Psoas muscle (tissue), 8 donors: Measurements from ENCODE around the gene PTPRD. TPM values are rescaled to one million over a fixed set of nuclear protein-coding genes. Genes with fewer than 3 reads are reported as not detected.
A peak's percentile ranks its signal among the peaks of the same experiment; 100 is the strongest.
"Not testable (repeated sequence)": the region's sequence is repeated elsewhere in the genome, so short reads cannot be mapped to it uniquely, and the experiment has no call there.

Experiments
- ATAC-seq, 4 donors: fragments of 200-7000 bp; cut with Tn5 transposase; one replicate each; pipeline ENCODE4 v1.9.1; 2020; ENCODE audit warnings: moderate library complexity in 3 of 4, mild to moderate bottlenecking in 2 of 4
- DNase-seq, 2 donors: peaks; one replicate each; pipeline ENCODE4 v3.0.0-alpha.2; 2020
- H3K27ac ChIP-seq: fragments of 200-600 bp; one replicate; pipeline ENCODE4 v1.8.0; 2022
- H3K27me3 ChIP-seq, 3 donors: fragments of 200-600 bp in 1 of 3; one replicate each; pipeline versions ENCODE4 v1.6.1 to v1.8.0; 2013 to 2022; ENCODE audit warnings: low read length in 2 of 3, mild to moderate bottlenecking in 2 of 3, moderate library complexity in 1 of 3; ENCODE audit not compliant: insufficient read depth in 3 of 3
- H3K36me3 ChIP-seq, 2 donors: fragments of 200-600 bp in 1 of 2; one replicate each; pipeline versions ENCODE4 v1.6.1 to v1.8.0; 2013 to 2022; ENCODE audit warnings: low read depth in 1 of 2, mild to moderate bottlenecking in 1 of 2, moderate library complexity in 1 of 2; ENCODE audit not compliant: insufficient read depth in 1 of 2
- H3K4me1 ChIP-seq: fragments of 200-600 bp; one replicate; pipeline ENCODE4 v1.8.0; 2022
- H3K4me3 ChIP-seq: fragments of 200-600 bp; one replicate; pipeline ENCODE4 v1.8.0; 2022; ENCODE audit warnings: mild to moderate bottlenecking
- H3K9me3 ChIP-seq: fragments of 200-600 bp; one replicate; pipeline ENCODE4 v1.8.0; 2022
- CTCF ChIP-seq: fragments of 200-600 bp; IDR thresholded peaks from one replicate; pipeline ENCODE4 v1.8.0; 2022; ENCODE audit warnings: antibody characterized with exemption
- WGBS, 3 donors: extraction: QIAGEN DNeasy Blood & Tissue Kit; methylation state at CpG; one replicate each; pipeline versions ENCODE4 v1.1.6 to v1.1.7; 2013; 5-methylcytosine and 5-hydroxymethylcytosine counted together
- intact Hi-C, 2 donors: fragments of 100-400 bp; cut with DNase I; formaldehyde crosslinking; loops; one replicate each; pipeline versions ENCODE4 v1.11.0 to v1.14.2; 2022
- polyA plus RNA-seq, 3 donors: library from polyadenylated mRNA; stranded (reverse); fragments of 200-250 nt; gene quantifications; one replicate each; pipeline ENCODE4 v1.2.3, GENCODE V29; 2013
- total RNA-seq, 4 donors: library from RNA; stranded (reverse); fragmentation: NEBNext Ultra II Directional in 2 of 4; extraction: Animal tissue kit (Norgen Biotek cat#: 25700) in 2 of 4; gene quantifications; one replicate each; pipeline versions ENCODE4 v1.2.1 to v1.2.4, GENCODE V29; 2021 to 2023
- donor health status: healthy with polysubstance abuse.
- donor health status: DM: no; HTN: no; CAD: no; lungs with moderate emphysema.
- donor health status: Bipolar disorder and iron deficiency.
- donor health status: healthy.
- donor health status: DM: yes; HTN: yes; CAD: no.
- donor health status: DM: no; HTN: no; CAD: no.
- donor health status: DM: no; HTN: no; CAD: no.
- donor health status: DM: yes; HTN: yes; CAD: no.

Gene PTPRD
- total and polyA plus RNA-seq, 7 donors, result 0.44 to 3.1 (median 0.91) TPM

- DNase-seq (no peak), ATAC-seq (no peak)
- H3K4me3 ChIP-seq, result no peak overlapping the region
- H3K4me1 ChIP-seq, result no peaks in the 10 kb centered on the region
- no peak overlapping the region for H3K27ac ChIP-seq
- WGBS, 3 donors, result 59 to 72% (median 62%) methylated on average over 3 of the region's 3 CpGs
- H3K27me3 ChIP-seq, result no peaks in the 10 kb centered on the region
- peaks cover 3% of the 10 kb centered on the region for H3K9me3 ChIP-seq
- no peak for TF ChIP-seq CTCF
- H3K36me3 ChIP-seq, result no peaks in the 10 kb centered on the region
- intact Hi-C loops, result no loop called here
Measured at GRCh38 chr9:9004810-9005209, 1608.0 kb downstream of the PTPRD start.

DNA sequence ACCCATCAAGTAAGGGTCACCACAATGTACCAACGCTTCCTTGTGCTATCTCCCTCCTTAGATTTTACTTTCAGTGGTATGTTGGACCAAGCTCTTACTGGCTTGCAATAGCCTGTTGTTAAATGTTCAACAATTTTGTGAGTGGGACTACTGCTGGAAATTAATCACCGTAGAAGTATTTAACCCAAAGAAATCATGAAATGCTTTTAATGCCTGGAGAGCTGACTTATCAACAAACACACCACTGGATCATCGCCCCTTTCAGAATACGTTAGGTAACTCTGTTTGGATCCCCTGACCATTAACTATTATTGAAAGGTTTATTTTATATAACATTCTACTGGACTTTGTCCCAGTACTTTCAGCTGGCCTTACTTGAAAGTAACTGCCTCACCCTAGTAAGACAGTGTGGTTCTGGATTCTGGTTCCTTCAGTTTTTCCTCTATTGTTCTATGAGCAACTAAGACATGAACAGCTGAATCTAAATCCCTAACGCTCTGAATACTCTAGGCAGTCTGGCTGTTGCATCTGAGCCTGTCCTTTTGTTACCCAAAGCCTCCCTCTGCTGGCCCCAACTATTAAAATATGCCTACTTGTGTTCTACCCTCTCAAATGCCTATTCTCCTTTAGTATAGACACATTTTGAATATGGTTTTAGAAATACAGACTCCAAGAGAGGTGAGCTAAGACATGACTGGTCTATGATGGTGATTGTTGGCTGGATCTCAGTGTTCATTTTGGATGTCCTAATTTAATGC, 1609.8 kb downstream of the PTPRD start:
- intact Hi-C loops, result no loop called here
- Histone ChIP-seq H3K27ac (no peak overlapping the region), H3K27me3 (no peaks in the 10 kb centered on the region), H3K4me1 (no peaks in the 10 kb centered on the region), H3K36me3 (no peaks in the 10 kb centered on the region), H3K9me3 (peaks cover 4% of the 10 kb centered on the region), H3K4me3 (no peak overlapping the region)
- DNase-seq, result no peak
- WGBS, 3 donors, result 52 to 57% (median 54%) methylated on average over 5 of the region's 5 CpGs
- peak in 3 of 4 donors; percentile 56 to 79 (median 61) for ATAC-seq
- TF ChIP-seq CTCF, result no peak

GRCh38 chr9:8980496-8981013, 1632.2 kb downstream of the PTPRD start:
- DNase-seq, result no peak
- Histone ChIP-seq H3K27ac (no peak overlapping the region), H3K9me3 (no peaks in the 10 kb centered on the region), H3K4me3 (no peak overlapping the region), H3K36me3 (no peaks in the 10 kb centered on the region), H3K27me3 (no peaks in the 10 kb centered on the region), H3K4me1 (no peaks in the 10 kb centered on the region)
- WGBS, 3 donors, result 36 to 56% (median 48%) methylated on average over 2 of the region's 2 CpGs
- intact Hi-C loops, result no loop called here
- no peak for TF ChIP-seq CTCF
- no peak for ATAC-seq

- DNase-seq (no peak), ATAC-seq (no peak)
- Histone ChIP-seq H3K36me3 (no peaks in the 10 kb centered on the region), H3K9me3 (no peaks in the 10 kb centered on the region), H3K4me1 (no peaks in the 10 kb centered on the region), H3K27me3 (no peaks in the 10 kb centered on the region), H3K4me3 (no peak overlapping the region), H3K27ac (no peak overlapping the region)
- no peak for TF ChIP-seq CTCF
- WGBS, 3 donors, result 89 to 98% (median 97%) methylated on average over 6 of the region's 6 CpGs
- intact Hi-C loops, result no loop called here
Measured at GRCh38 chr9:8978334-8978733, 1634.5 kb downstream of the PTPRD start.

- intact Hi-C loops, H3K27me3 ChIP-seq, H3K36me3 ChIP-seq, H3K27ac ChIP-seq, H3K9me3 ChIP-seq, DNase-seq, H3K4me1 ChIP-seq, H3K4me3 ChIP-seq, ATAC-seq: not testable (repeated sequence)
- WGBS, 3 donors, result 46 to 71% (median 59%) methylated on average over 2 to 3 of the region's 3 CpGs
Measured at GRCh38 chr9:8968350-8968749, 1644.5 kb downstream of the PTPRD start.
